Effector memory CD4-positive, alpha-beta T cell (primary cell): ENCODE data around the gene DTNBP1.

Experiments
- DNase-seq, 3 donors: peaks; one replicate each; pipeline ENCODE4 v3.0.0-alpha.2; 2020
- H3K27ac ChIP-seq: 2 replicates; pipeline ENCODE4 v1.7.0; 2013; ENCODE audit warnings: mild to moderate bottlenecking, low read length, moderate library complexity; ENCODE audit not compliant: insufficient read depth, poor library complexity, severe bottlenecking
- H3K27me3 ChIP-seq: replicated peaks from 2 replicates; pipeline ENCODE4 v1.7.0; 2013; ENCODE audit warnings: mild to moderate bottlenecking, low read length; ENCODE audit not compliant: insufficient read depth, control insufficient read depth, poor library complexity, severe bottlenecking
- H3K36me3 ChIP-seq: 2 replicates; pipeline ENCODE4 v1.7.0; 2013; ENCODE audit warnings: mild to moderate bottlenecking, low read length, moderate library complexity; ENCODE audit not compliant: control insufficient read depth, insufficient read depth
- H3K4me1 ChIP-seq: 2 replicates; pipeline ENCODE4 v1.7.0; 2013; ENCODE audit warnings: low read length, mild to moderate bottlenecking; ENCODE audit not compliant: control insufficient read depth, insufficient read depth, poor library complexity, severe bottlenecking
- H3K4me3 ChIP-seq: 2 replicates; pipeline ENCODE4 v1.7.0; 2013; ENCODE audit warnings: low read length, low read depth, mild to moderate bottlenecking; ENCODE audit not compliant: insufficient read depth, poor library complexity, severe bottlenecking
- H3K9me3 ChIP-seq: 2 replicates; pipeline ENCODE4 v1.7.0; 2013; ENCODE audit warnings: mild to moderate bottlenecking, low read length, moderate library complexity; ENCODE audit not compliant: control insufficient read depth

Gene DTNBP1

GRCh38 chr6:15616261-15616660 lies 46.6 kb downstream of the DTNBP1 start:
- Histone ChIP-seq H3K9me3 (no peaks in the 10 kb centered on the region), H3K4me3 (no peak overlapping the region), H3K27me3 (no peaks in the 10 kb centered on the region), H3K4me1 (no peaks in the 10 kb centered on the region), H3K36me3 (peaks cover 15% of the 10 kb centered on the region), H3K27ac (no peak overlapping the region)
- no peak for DNase-seq

- no peaks in the 10 kb centered on the region for H3K9me3 ChIP-seq
- no peaks in the 10 kb centered on the region for H3K4me1 ChIP-seq
- no peaks in the 10 kb centered on the region for H3K27me3 ChIP-seq
- H3K36me3 ChIP-seq, result peaks cover 15% of the 10 kb centered on the region
- no peak for DNase-seq
- no peak overlapping the region for H3K27ac ChIP-seq
- no peak overlapping the region for H3K4me3 ChIP-seq
Observed at GRCh38 chr6:15615802-15616201, 47.0 kb downstream of the DTNBP1 start.

DNA sequence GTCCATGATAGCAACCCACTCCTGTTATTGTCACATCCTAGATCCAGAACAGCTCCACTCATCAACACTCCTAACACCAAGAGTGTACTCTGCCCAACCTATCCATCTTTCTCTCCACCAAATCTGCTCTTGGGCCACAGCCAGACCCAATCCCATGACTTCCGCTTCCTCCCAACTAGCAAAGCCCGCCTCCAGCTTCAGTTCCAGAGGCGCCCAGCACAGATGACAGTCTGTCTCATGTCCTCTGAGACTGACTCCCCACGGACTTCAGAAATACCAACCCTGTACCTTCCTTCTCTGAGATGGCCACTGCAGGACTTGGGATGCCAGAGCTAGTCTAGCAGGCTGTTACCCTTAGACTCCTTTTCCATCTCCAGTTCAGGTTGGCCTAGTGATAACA lies 48.6 kb downstream of the DTNBP1 start:
- peaks cover 19% of the 10 kb centered on the region for H3K36me3 ChIP-seq
- H3K4me3 ChIP-seq, result no peak overlapping the region
- H3K9me3 ChIP-seq, result no peaks in the 10 kb centered on the region
- H3K27ac ChIP-seq, result no peak overlapping the region
- H3K27me3 ChIP-seq, result no peaks in the 10 kb centered on the region
- DNase-seq, result no peak
- no peaks in the 10 kb centered on the region for H3K4me1 ChIP-seq

DNA sequence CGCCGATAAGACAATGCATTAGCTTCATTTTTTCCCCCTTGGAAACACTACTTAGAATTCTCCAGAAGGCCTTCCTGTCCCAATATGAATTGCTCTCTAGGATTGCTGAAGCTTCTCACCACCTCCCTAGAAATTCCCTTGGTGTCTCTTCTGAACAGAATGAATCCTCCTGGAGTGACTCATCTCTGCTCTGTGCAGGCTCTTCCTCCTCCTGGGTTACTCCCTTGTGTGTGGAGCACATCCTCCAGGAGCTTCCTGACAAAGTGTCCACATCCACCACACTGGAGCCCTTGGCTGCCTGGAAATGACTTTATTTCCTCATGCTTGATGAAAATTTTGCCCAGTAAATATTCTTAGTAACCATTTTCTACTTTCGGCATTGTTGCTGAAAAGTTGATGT lies 54.4 kb downstream of the DTNBP1 start:
- no peaks in the 10 kb centered on the region for H3K27me3 ChIP-seq
- no peaks in the 10 kb centered on the region for H3K4me1 ChIP-seq
- H3K9me3 ChIP-seq, result no peaks in the 10 kb centered on the region
- DNase-seq, result no peak
- H3K27ac ChIP-seq, result no peak overlapping the region
- no peak overlapping the region for H3K4me3 ChIP-seq
- peaks cover 4% of the 10 kb centered on the region for H3K36me3 ChIP-seq

GRCh38 chr6:15607603-15608002 lies 55.2 kb downstream of the DTNBP1 start:
- Histone ChIP-seq H3K9me3 (no peaks in the 10 kb centered on the region), H3K27ac (no peak overlapping the region), H3K27me3 (no peaks in the 10 kb centered on the region), H3K36me3 (peaks cover 4% of the 10 kb centered on the region), H3K4me3 (no peak overlapping the region), H3K4me1 (no peaks in the 10 kb centered on the region)
- no peak for DNase-seq

GRCh38 chr6:15606347-15606746 lies 56.5 kb downstream of the DTNBP1 start:
- Histone ChIP-seq H3K9me3 (no peaks in the 10 kb centered on the region), H3K4me3 (no peak overlapping the region), H3K36me3 (peaks cover 4% of the 10 kb centered on the region), H3K27me3 (no peaks in the 10 kb centered on the region), H3K4me1 (no peaks in the 10 kb centered on the region), H3K27ac (no peak overlapping the region)
- no peak for DNase-seq

GRCh38 chr6:15604843-15605242 lies 58.0 kb downstream of the DTNBP1 start:
- Histone ChIP-seq H3K9me3 (no peaks in the 10 kb centered on the region), H3K4me1 (no peaks in the 10 kb centered on the region), H3K27me3 (no peaks in the 10 kb centered on the region), H3K27ac (no peak overlapping the region), H3K36me3 (peaks cover 2% of the 10 kb centered on the region), H3K4me3 (no peak overlapping the region)
- no peak for DNase-seq

- no peaks in the 10 kb centered on the region for H3K36me3 ChIP-seq
- no peaks in the 10 kb centered on the region for H3K9me3 ChIP-seq
- H3K27ac ChIP-seq, result no peak overlapping the region
- DNase-seq, result no peak
- no peaks in the 10 kb centered on the region for H3K27me3 ChIP-seq
- no peaks in the 10 kb centered on the region for H3K4me1 ChIP-seq
- H3K4me3 ChIP-seq, result no peak overlapping the region
Observed at GRCh38 chr6:15602154-15602553, 60.7 kb downstream of the DTNBP1 start.

DNA sequence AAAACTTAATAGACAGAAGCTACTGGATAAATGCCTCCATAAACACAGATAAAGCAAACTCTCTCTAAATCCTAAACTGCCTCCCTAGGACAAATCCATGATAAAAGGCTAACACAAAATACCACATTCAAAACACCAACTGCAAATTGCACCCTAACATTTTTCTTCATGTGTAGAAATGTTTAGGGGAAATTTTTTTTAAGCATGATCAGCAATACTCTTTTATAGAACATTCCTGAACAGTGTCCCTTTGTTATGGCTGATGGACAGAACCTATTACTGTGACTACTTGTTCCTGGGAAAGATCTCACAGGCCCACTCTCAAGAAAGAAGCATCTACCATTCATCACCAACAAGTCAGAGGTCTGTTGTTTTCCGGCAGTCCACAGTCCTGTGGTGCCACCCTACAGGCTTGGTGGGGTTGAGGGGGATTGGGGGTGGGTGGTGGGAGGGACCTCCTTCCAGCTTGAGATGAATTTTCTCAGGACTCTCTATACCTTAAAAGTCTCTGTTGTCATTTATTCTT lies 64.5 kb downstream of the DTNBP1 start:
- DNase-seq, result no peak
- Histone ChIP-seq H3K27ac (no peak overlapping the region), H3K4me1 (no peaks in the 10 kb centered on the region), H3K27me3 (no peaks in the 10 kb centered on the region), H3K4me3 (no peak overlapping the region), H3K9me3 (no peaks in the 10 kb centered on the region), H3K36me3 (no peaks in the 10 kb centered on the region)

- Histone ChIP-seq H3K9me3 (no peaks in the 10 kb centered on the region), H3K27ac (no peak overlapping the region), H3K4me3 (no peak overlapping the region), H3K4me1 (peaks cover 2% of the 10 kb centered on the region), H3K27me3 (no peaks in the 10 kb centered on the region), H3K36me3 (no peaks in the 10 kb centered on the region)
- DNase-seq, result no peak
Observed at GRCh38 chr6:15596186-15596896, 66.5 kb downstream of the DTNBP1 start.
